Retina (tissue), 1 donor: ENCODE data around the gene STBD1.
"Not testable (repeated sequence)": the region's sequence is repeated elsewhere in the genome, so short reads cannot be mapped to it uniquely, and the experiment has no call there.

Experiments used
- DNase-seq: peaks from one replicate; pipeline ENCODE4 v3.0.0-alpha.2; 2016

The STBD1 gene

GRCh38 chr4:76326515-76326914, 20.0 kb downstream of the STBD1 start:
- no peak for DNase-seq

GRCh38 chr4:76334885-76335284, 28.4 kb downstream of the STBD1 start:
- DNase-seq: no peak

- DNase-seq: no peak
Observed at GRCh38 chr4:76339364-76339763, 32.8 kb downstream of the STBD1 start.

GRCh38 chr4:76341063-76341462, 34.5 kb downstream of the STBD1 start:
- DNase-seq: no peak

GRCh38 chr4:76342191-76342590, 35.7 kb downstream of the STBD1 start:
- DNase-seq: no peak

- no peak for DNase-seq
Observed at GRCh38 chr4:76342803-76343202, 36.3 kb downstream of the STBD1 start.

GRCh38 chr4:76354517-76355473, 48.3 kb downstream of the STBD1 start:
- DNase-seq: no peak

GRCh38 chr4:76357981-76358380, 51.4 kb downstream of the STBD1 start:
- DNase-seq: no peak

GRCh38 chr4:76359881-76360466, 53.4 kb downstream of the STBD1 start:
- not testable (repeated sequence) for DNase-seq
